SK-N-SH (cell line): ENCODE data around the gene LARP1B. TPM values are rescaled to one million over a fixed set of nuclear protein-coding genes. Genes with fewer than 3 reads are reported as not detected.

Experiments
- CTCF ChIA-PET: fragments of 300-600, 350-600 bp; formaldehyde crosslinking; extraction: SDS; loops from one replicate; lab custom pipeline; 2021; lab: Yijun Ruan, JAX
- POLR2A ChIA-PET: fragments of 350-600 bp; sonication (Branson Sonifier 250); formaldehyde crosslinking; extraction: SDS; loops from one replicate; lab custom pipeline; 2020; ENCODE audit warnings: antibody characterized with exemption, inconsistent platforms; lab: Yijun Ruan, JAX
- DNase-seq: peaks from one replicate; pipeline ENCODE4 v3.0.0; 2012
- H2AFZ ChIP-seq: fragments of 200-600 bp; sonication (generic); 2 replicates; pipeline ENCODE4 v1.8.1; 2016; ENCODE audit warnings: antibody characterized with exemption, mild to moderate bottlenecking, low read depth
- H3F3A ChIP-seq: fragments of 200-600 bp; sonication (generic); replicated peaks from 2 replicates; pipeline ENCODE3; 2016; ENCODE audit warnings: antibody characterized with exemption, mild to moderate bottlenecking; ENCODE audit not compliant: insufficient read depth
- H3K27ac ChIP-seq, 2 experiments: fragments of 200-500 bp in 1 of 2; fragments of 200-600 bp in 1 of 2; sonication (Bioruptor generic) in 1 of 2; sonication (generic), shearing (Covaris generic) in 1 of 2; 2 replicates each; pipeline versions ENCODE4 v1.5.1 to v1.6.1; 2014 to 2016; ENCODE audit warnings: low read depth in 2 of 2, inconsistent platforms in 1 of 2, low read length in 1 of 2, mild to moderate bottlenecking in 1 of 2, mixed read lengths in 1 of 2
- H3K27me3 ChIP-seq: fragments of 200-600 bp; sonication (generic), shearing (Covaris generic); 2 replicates; pipeline ENCODE4 v1.6.1; 2016; ENCODE audit warnings: mixed run types; ENCODE audit not compliant: insufficient read depth
- H3K36me3 ChIP-seq, 2 experiments: fragments of 200-500 bp in 1 of 2; fragments of 200-600 bp in 1 of 2; sonication (Bioruptor generic) in 1 of 2; sonication (generic) in 1 of 2; replicated peaks in 1 of 2; 2 replicates each; pipeline versions ENCODE3 to v1.5.1; 2014 to 2016; ENCODE audit warnings: low read length in 1 of 2, mild to moderate bottlenecking in 1 of 2; ENCODE audit not compliant: insufficient read depth in 2 of 2, control insufficient read depth in 1 of 2
- H3K4me1 ChIP-seq, 2 experiments: fragments of 200-500 bp in 1 of 2; fragments of 200-600 bp in 1 of 2; sonication (Bioruptor generic) in 1 of 2; sonication (generic), shearing (Covaris generic) in 1 of 2; 2 replicates each; pipeline versions ENCODE4 v1.5.1 to v1.6.1; 2014 to 2016; ENCODE audit warnings: low read depth in 1 of 2, low read length in 1 of 2, mixed run types in 1 of 2; ENCODE audit not compliant: insufficient read depth in 2 of 2, control insufficient read depth in 1 of 2
- H3K4me2 ChIP-seq: fragments of 200-600 bp; sonication (generic), shearing (Covaris generic); 2 replicates; pipeline ENCODE4 v1.6.1; 2017; ENCODE audit warnings: mixed run types
- H3K4me3 ChIP-seq, 2 experiments: fragments of 200-500 bp in 1 of 2; fragments of 200-600 bp in 1 of 2; sonication (Bioruptor generic) in 1 of 2; sonication (generic), shearing (Covaris generic) in 1 of 2; 2 replicates each; pipeline versions ENCODE4 v1.5.1 to v1.8.1; 2014 to 2016; ENCODE audit warnings: low read depth in 2 of 2, inconsistent platforms in 1 of 2, low read length in 1 of 2, mild to moderate bottlenecking in 1 of 2, mixed read lengths in 1 of 2, moderate library complexity in 1 of 2
- H3K79me2 ChIP-seq: fragments of 200-600 bp; sonication (generic); 2 replicates; pipeline ENCODE4 v1.8.1; 2017; ENCODE audit warnings: mild to moderate bottlenecking; ENCODE audit not compliant: insufficient read depth
- H3K9ac ChIP-seq: fragments of 200-600 bp; sonication (generic); 2 replicates; pipeline ENCODE4 v1.6.1; 2017; ENCODE audit warnings: mixed run types
- H3K9me2 ChIP-seq: fragments of 200-600 bp; sonication (generic); 2 replicates; pipeline ENCODE4 v1.6.1; 2017; ENCODE audit warnings: mixed run types
- H3K9me3 ChIP-seq: fragments of 200-600 bp; sonication (generic); 2 replicates; pipeline ENCODE4 v1.6.1; 2017; ENCODE audit warnings: mixed run types, mild to moderate bottlenecking, moderate library complexity
- H4K20me1 ChIP-seq: fragments of 200-600 bp; sonication (generic); 2 replicates; pipeline ENCODE4 v1.6.1; 2017; ENCODE audit warnings: mild to moderate bottlenecking, mixed run types; ENCODE audit not compliant: insufficient read depth
- CHD2 ChIP-seq: fragments of 150-350 bp; IDR thresholded peaks from 2 replicates; pipeline ENCODE4 v1.6.1; 2018; ENCODE audit warnings: low read length; ENCODE audit not compliant: partially characterized antibody
- FOXM1 ChIP-seq: IDR thresholded peaks from 2 replicates; pipeline ENCODE4 v1.4.0; 2012; ENCODE audit warnings: low read depth, mild to moderate bottlenecking
- JUND ChIP-seq: IDR thresholded peaks from 2 replicates; pipeline ENCODE4 v1.4.0; 2012
- MEF2A ChIP-seq: IDR thresholded peaks from 2 replicates; pipeline ENCODE4 v1.4.0; 2012; ENCODE audit warnings: low read depth, borderline replicate concordance
- MXI1 ChIP-seq: IDR thresholded peaks from 2 replicates; pipeline ENCODE4 v1.6.1; 2012; ENCODE audit warnings: mild to moderate bottlenecking, low read depth, low read length, improper control_type of control experiment
- NFIC ChIP-seq: IDR thresholded peaks from 2 replicates; pipeline ENCODE4 v1.4.0; 2012; ENCODE audit warnings: borderline replicate concordance
- NRF1 ChIP-seq: IDR thresholded peaks from 2 replicates; pipeline ENCODE4 v1.6.1; 2012; ENCODE audit warnings: low read depth, mild to moderate bottlenecking, low read length
- RAD21 ChIP-seq: IDR thresholded peaks from 2 replicates; pipeline ENCODE4 v1.6.1; 2012; ENCODE audit warnings: mild to moderate bottlenecking, low read length
- RCOR1 ChIP-seq: fragments of 150-350 bp; IDR thresholded peaks from 2 replicates; pipeline ENCODE4 v1.6.1; 2017; ENCODE audit warnings: antibody characterized with exemption, low read length
- TAF1 ChIP-seq: IDR thresholded peaks from 2 replicates; pipeline ENCODE4 v1.6.1; 2012; ENCODE audit warnings: low read depth, mild to moderate bottlenecking, low read length, moderate library complexity, borderline replicate concordance
- TCF12 ChIP-seq: IDR thresholded peaks from 2 replicates; pipeline ENCODE4 v1.4.0; 2012
- WGBS: methylation state at CpG from one replicate; pipeline ENCODE4 v1.1.6; 2017; ENCODE audit warnings: low lambda C conversion rate; 5-methylcytosine and 5-hydroxymethylcytosine counted together
- polyA plus RNA-seq, 3 experiments: library from polyadenylated mRNA; depleted of rRNA; stranded (reverse); fragments of >200 nt; gene quantifications; 2 replicates each; pipeline ENCODE4 v1.2.3, GENCODE V29; 2012
- TF ChIP-seq, protein P1 (sequence below): IDR thresholded peaks from 2 replicates; pipeline ENCODE4 v1.4.0; 2012; ENCODE audit warnings: low read depth
- TF ChIP-seq, protein P2 (sequence below): IDR thresholded peaks from 2 replicates; pipeline ENCODE4 v1.4.0; 2012; ENCODE audit warnings: low read depth, borderline replicate concordance
- TF ChIP-seq, protein P3 (sequence below): fragments of 200-600 bp; sonication (generic); IDR thresholded peaks from 2 replicates; pipeline ENCODE4 v1.6.1; 2017; ENCODE audit warnings: antibody characterized with exemption, mild to moderate bottlenecking, moderate library complexity

Gene LARP1B
- polyA plus RNA-seq, 1 of the 3 experiments (the other 2 are of a cell fraction) = 4.8 TPM

GRCh38 chr4:128130621-128131020 lies 69.5 kb downstream of the LARP1B start:
- Histone ChIP-seq H3K4me1 (no peaks in the 10 kb centered on the region), H3K27me3 (no peaks in the 10 kb centered on the region), H3K4me3 (no peak overlapping the region), H2AFZ (no peak overlapping the region), H3K36me3 (peaks cover 0 to 31% of the 10 kb centered on the region in 2 experiments), H3K9me3 (no peaks in the 10 kb centered on the region), H4K20me1 (no peaks in the 10 kb centered on the region), H3F3A (peaks cover 4% of the 10 kb centered on the region), H3K27ac (no peak overlapping the region), H3K79me2 (no peaks in the 10 kb centered on the region), H3K9ac (no peak overlapping the region), H3K4me2 (no peak overlapping the region), H3K9me2 (no peaks in the 10 kb centered on the region)
- CTCF ChIA-PET = no interaction called here
- WGBS = 88% methylated on average over 3 of the region's 3 CpGs
- no peak for DNase-seq
- TF ChIP-seq, protein P1, sequence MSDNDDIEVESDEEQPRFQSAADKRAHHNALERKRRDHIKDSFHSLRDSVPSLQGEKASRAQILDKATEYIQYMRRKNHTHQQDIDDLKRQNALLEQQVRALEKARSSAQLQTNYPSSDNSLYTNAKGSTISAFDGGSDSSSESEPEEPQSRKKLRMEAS = no peak
- TF ChIP-seq NFIC = no peak
- TF ChIP-seq JUND = no peak
- no peak for TF ChIP-seq FOXM1
- TF ChIP-seq RAD21 = no peak
- TF ChIP-seq MXI1 = no peak
- TF ChIP-seq, protein P2, sequence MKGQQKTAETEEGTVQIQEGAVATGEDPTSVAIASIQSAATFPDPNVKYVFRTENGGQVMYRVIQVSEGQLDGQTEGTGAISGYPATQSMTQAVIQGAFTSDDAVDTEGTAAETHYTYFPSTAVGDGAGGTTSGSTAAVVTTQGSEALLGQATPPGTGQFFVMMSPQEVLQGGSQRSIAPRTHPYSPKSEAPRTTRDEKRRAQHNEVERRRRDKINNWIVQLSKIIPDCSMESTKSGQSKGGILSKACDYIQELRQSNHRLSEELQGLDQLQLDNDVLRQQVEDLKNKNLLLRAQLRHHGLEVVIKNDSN = no peak
- TF ChIP-seq RCOR1 = no peak
- TF ChIP-seq TAF1 = no peak
- POLR2A ChIA-PET = no interaction called here

GRCh38 chr4:128134925-128135324 lies 73.8 kb downstream of the LARP1B start:
- Histone ChIP-seq H3K27me3 (no peaks in the 10 kb centered on the region), H3K4me1 (no peaks in the 10 kb centered on the region), H3K4me2 (no peak overlapping the region), H3K36me3 (peaks cover 0 to 17% of the 10 kb centered on the region in 2 experiments), H3K9ac (no peak overlapping the region), H3K9me3 (no peaks in the 10 kb centered on the region), H4K20me1 (no peaks in the 10 kb centered on the region), H2AFZ (no peak overlapping the region), H3K9me2 (no peaks in the 10 kb centered on the region), H3K4me3 (no peak overlapping the region), H3K79me2 (no peaks in the 10 kb centered on the region), H3F3A (peaks cover 4% of the 10 kb centered on the region), H3K27ac (no peak overlapping the region)
- no peak for DNase-seq
- WGBS = 95% methylated on average over 6 of the region's 6 CpGs
- CTCF ChIA-PET = no interaction called here
- POLR2A ChIA-PET = no interaction called here
- TF ChIP-seq TCF12 (no peak), RAD21 (no peak), CHD2 (no peak), MEF2A (no peak), NRF1 (no peak)
- TF ChIP-seq, protein P1 = no peak
- TF ChIP-seq, protein P3, sequence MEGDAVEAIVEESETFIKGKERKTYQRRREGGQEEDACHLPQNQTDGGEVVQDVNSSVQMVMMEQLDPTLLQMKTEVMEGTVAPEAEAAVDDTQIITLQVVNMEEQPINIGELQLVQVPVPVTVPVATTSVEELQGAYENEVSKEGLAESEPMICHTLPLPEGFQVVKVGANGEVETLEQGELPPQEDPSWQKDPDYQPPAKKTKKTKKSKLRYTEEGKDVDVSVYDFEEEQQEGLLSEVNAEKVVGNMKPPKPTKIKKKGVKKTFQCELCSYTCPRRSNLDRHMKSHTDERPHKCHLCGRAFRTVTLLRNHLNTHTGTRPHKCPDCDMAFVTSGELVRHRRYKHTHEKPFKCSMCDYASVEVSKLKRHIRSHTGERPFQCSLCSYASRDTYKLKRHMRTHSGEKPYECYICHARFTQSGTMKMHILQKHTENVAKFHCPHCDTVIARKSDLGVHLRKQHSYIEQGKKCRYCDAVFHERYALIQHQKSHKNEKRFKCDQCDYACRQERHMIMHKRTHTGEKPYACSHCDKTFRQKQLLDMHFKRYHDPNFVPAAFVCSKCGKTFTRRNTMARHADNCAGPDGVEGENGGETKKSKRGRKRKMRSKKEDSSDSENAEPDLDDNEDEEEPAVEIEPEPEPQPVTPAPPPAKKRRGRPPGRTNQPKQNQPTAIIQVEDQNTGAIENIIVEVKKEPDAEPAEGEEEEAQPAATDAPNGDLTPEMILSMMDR = no peak
